ENCODE data around the gene CHRNA5.

Gene CHRNA5

GRCh38 chr15:78617516-78617915, 52.2 kb downstream of the CHRNA5 start:
- Histone ChIP-seq H3K4me3 (IDR thresholded peaks at IDR 0.05; ENCODE audit: insufficient read depth, low read depth, low read length) (no peak overlapping the region), H3K9ac (no peak overlapping the region), H3K79me2 (ENCODE audit: insufficient read depth, low read depth) (no peaks in the 10 kb centered on the region), H3K4me2 (no peak overlapping the region), H3K4me1 (ENCODE audit: low read depth, poor library complexity, severe bottlenecking) (peaks cover 3% of the 10 kb centered on the region), H3K36me3 (ENCODE audit: insufficient read depth) (no peaks in the 10 kb centered on the region), H3K27me3 (ENCODE audit: insufficient read depth, low read depth) (no peaks in the 10 kb centered on the region), H4K20me1 (ENCODE audit: insufficient read depth) (no peaks in the 10 kb centered on the region), H2AFZ (ENCODE audit: low read depth) (no peak overlapping the region), H3K27ac (no peak overlapping the region)
- TF ChIP-seq, protein P1, sequence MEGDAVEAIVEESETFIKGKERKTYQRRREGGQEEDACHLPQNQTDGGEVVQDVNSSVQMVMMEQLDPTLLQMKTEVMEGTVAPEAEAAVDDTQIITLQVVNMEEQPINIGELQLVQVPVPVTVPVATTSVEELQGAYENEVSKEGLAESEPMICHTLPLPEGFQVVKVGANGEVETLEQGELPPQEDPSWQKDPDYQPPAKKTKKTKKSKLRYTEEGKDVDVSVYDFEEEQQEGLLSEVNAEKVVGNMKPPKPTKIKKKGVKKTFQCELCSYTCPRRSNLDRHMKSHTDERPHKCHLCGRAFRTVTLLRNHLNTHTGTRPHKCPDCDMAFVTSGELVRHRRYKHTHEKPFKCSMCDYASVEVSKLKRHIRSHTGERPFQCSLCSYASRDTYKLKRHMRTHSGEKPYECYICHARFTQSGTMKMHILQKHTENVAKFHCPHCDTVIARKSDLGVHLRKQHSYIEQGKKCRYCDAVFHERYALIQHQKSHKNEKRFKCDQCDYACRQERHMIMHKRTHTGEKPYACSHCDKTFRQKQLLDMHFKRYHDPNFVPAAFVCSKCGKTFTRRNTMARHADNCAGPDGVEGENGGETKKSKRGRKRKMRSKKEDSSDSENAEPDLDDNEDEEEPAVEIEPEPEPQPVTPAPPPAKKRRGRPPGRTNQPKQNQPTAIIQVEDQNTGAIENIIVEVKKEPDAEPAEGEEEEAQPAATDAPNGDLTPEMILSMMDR (conservative IDR thresholded peaks at IDR 0.05; ENCODE audit: low read depth, low read length), result no peak

GRCh38 chr15:78618064-78618463, 52.7 kb downstream of the CHRNA5 start:
- no peaks in the 10 kb centered on the region for H3K36me3 ChIP-seq (ENCODE audit: insufficient read depth)

DNA sequence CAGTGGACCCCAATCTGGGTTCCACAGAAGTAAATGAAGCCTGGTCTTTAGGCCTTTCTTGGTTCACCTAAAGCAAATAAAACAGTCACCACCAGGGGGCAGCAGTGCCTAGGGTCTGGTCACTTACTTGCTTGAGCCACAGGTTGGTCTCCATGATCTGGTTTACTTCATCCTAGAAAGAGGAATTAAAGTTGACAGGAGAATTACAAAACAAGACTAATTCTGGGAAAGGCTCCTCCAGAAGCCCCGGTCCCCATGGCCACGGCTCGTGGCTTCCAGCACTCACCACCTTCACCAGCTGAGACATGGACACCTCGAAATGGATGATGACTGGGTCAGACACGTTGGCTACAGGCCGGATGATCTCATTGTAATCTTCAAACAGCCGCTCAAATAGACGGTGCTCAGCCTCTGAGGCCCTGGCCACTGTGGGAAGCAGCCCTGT, 53.2 kb downstream of the CHRNA5 start:
- Histone ChIP-seq H3K27me3 (ENCODE audit: insufficient read depth, low read depth) (no peaks in the 10 kb centered on the region), H4K20me1 (ENCODE audit: insufficient read depth) (no peaks in the 10 kb centered on the region), H3K4me2 (no peak overlapping the region), H3K36me3 (ENCODE audit: insufficient read depth) (no peaks in the 10 kb centered on the region), H3K27ac (no peak overlapping the region), H3K4me3 (IDR thresholded peaks at IDR 0.05; ENCODE audit: insufficient read depth, low read depth, low read length) (no peak overlapping the region), H3K4me1 (ENCODE audit: low read depth, poor library complexity, severe bottlenecking) (peaks cover 3% of the 10 kb centered on the region), H3K79me2 (ENCODE audit: insufficient read depth, low read depth) (no peaks in the 10 kb centered on the region), H3K9ac (no peak overlapping the region), H2AFZ (ENCODE audit: low read depth) (peak overlapping the region; percentile 32; the same call in 1 of the 2 replicates)
- TF ChIP-seq, protein P1 (conservative IDR thresholded peaks at IDR 0.05; ENCODE audit: low read depth, low read length), result peak; percentile 94

More at GRCh38 chr15:78618064-78618463, 52.7 kb downstream of the CHRNA5 start:
- Histone ChIP-seq H3K27ac (no peak overlapping the region), H3K4me1 (ENCODE audit: low read depth, poor library complexity, severe bottlenecking) (peaks cover 3% of the 10 kb centered on the region), H3K9ac (no peak overlapping the region), H2AFZ (ENCODE audit: low read depth) (peak overlapping the region; percentile 32; the same call in 1 of the 2 replicates), H4K20me1 (ENCODE audit: insufficient read depth) (no peaks in the 10 kb centered on the region), H3K79me2 (ENCODE audit: insufficient read depth, low read depth) (no peaks in the 10 kb centered on the region), H3K4me2 (no peak overlapping the region), H3K4me3 (IDR thresholded peaks at IDR 0.05; ENCODE audit: insufficient read depth, low read depth, low read length) (no peak overlapping the region), H3K27me3 (ENCODE audit: insufficient read depth, low read depth) (no peaks in the 10 kb centered on the region)
- TF ChIP-seq, protein P1 (conservative IDR thresholded peaks at IDR 0.05; ENCODE audit: low read depth, low read length), result no peak

DNA sequence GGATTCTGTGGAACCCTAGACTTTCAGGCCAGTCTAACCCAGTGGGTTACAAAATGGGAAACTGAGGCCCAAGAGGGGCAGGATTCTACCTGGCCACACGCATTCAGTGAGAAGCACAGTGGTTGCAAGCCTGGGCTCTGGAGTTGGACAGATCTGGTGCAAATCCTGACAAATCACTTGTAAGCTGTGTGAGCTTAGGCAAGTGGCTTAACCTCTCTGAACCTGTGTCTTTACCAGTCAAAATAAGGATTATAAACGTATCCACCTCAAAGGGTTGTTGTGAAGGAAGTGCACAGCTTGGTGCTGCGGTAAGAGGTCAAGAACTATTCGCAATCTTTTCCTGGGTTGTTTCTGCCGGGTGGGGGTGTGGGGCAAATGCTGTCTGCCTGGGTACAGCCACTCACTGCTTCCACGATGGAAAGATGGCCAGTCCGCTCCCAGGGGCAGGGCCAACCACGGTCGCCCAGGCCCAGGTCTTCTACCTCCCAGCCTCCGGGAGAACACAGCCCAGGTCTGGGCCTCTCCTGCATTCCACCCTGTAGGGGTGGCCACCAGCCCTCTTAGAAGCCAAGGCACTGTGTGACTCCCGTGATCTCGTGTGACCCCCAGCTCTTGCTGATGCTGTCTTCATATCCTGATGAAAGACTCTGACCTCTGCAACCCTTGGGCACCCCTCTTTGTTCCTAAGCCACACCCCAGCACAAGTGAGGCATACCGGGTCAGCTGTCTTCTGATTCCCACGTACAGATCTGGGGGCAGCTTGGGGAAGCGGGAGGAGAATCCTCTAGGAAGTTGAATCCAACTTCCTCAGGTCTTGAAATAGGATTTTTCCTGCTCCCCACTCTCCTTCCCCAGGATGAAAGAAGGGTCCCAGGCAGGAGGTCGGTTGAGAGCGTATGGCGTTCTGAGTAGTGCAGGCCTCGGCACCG, 54.0 kb downstream of the CHRNA5 start:
- Histone ChIP-seq H3K36me3 (ENCODE audit: insufficient read depth) (no peaks in the 10 kb centered on the region), H4K20me1 (ENCODE audit: insufficient read depth) (no peaks in the 10 kb centered on the region)

More for the DNA sequence above, 54.0 kb downstream of the CHRNA5 start:
- H2AFZ ChIP-seq (ENCODE audit: low read depth), result peak overlapping the region; percentile 32; the same call in 1 of the 2 replicates
- peaks cover 3% of the 10 kb centered on the region for H3K4me1 ChIP-seq (ENCODE audit: low read depth, poor library complexity, severe bottlenecking)
- H3K9ac ChIP-seq, result no peak overlapping the region
- no peak overlapping the region for H3K4me3 ChIP-seq (IDR thresholded peaks at IDR 0.05; ENCODE audit: insufficient read depth, low read depth, low read length)
- H3K27me3 ChIP-seq (ENCODE audit: insufficient read depth, low read depth), result no peaks in the 10 kb centered on the region
- TF ChIP-seq, protein P1 (conservative IDR thresholded peaks at IDR 0.05; ENCODE audit: low read depth, low read length), result no peak
- H3K79me2 ChIP-seq (ENCODE audit: insufficient read depth, low read depth), result no peaks in the 10 kb centered on the region
- no peak overlapping the region for H3K27ac ChIP-seq
- H3K4me2 ChIP-seq, result no peak overlapping the region

Measured in KMS-11 (cell line).